Measurements from ENCODE around the gene DENND1B. TPM values are rescaled to one million over a fixed set of nuclear protein-coding genes. Genes with fewer than 3 reads are reported as not detected.

DENND1B gene
- total and polyA plus RNA-seq, 2 donors (not counting 1 experiment from before 2014, with no cell fraction given): 5.5 to 8.4 TPM

DNA sequence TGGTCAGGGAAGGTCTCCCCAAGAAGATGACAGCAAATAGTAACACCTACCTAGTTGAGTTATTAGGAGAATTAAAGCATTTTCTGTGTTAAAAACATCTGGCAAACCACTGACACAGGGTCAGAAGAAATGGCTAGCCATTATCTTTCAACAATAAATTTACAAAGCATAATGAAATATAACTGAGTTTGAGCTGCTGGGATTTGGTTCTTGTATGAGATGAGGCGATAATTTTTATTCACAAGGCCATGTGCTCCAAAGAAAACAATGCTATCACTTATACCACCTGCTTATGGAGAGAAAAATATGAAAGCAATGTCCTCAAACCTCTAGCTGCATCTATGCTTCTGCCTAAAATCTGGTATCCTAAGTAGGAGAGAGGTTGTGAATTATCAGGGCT, 304.9 kb downstream of the DENND1B start:
- no peak overlapping the region for H3K4me2 ChIP-seq (ENCODE audit: extremely low read depth, insufficient read depth, low read length)

DNA sequence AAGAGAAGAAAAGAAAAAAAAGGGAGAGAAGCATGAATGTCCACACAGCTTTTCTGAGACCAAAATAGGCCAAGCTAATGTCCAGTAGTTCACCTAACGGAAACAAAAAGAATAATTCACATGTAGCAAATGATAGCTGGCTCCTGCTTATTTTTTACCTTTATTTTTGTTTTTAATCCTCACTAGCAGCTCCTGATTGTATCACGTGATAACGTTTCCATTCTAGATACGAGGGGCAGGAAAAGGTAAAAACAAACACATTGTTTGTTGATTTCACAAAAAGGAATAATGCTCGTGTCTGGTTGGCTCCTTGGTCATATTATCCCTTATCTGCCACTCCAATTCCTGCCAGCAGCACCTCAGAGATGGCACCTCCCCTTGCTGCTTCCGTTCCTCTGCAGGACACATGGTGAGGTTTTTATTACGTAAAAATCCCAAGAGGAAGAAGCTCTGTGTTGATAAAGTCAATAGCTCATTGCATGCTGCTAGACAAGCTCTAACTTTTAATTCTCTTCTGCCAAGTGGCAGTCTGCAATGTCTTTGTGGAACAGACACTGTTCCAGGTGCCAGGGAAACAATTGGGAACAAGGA, 305.6 kb downstream of the DENND1B start:
- Histone ChIP-seq H4K20me1 (ENCODE audit: control insufficient read depth, extremely low read depth, insufficient read depth, low read length) (no peaks in the 10 kb centered on the region), H3K27me3 (ENCODE audit: control insufficient read depth, insufficient read depth, low read length) (peaks cover 2% of the 10 kb centered on the region), H3K9ac (ENCODE audit: insufficient read depth, low read length) (no peak overlapping the region), H3K27ac (ENCODE audit: insufficient read depth, low read length) (no peak overlapping the region), H2AFZ (ENCODE audit: low read length) (no peak overlapping the region), H3K9me3 (ENCODE audit: control insufficient read depth, insufficient read depth, low read depth, low read length) (no peaks in the 10 kb centered on the region), H3K4me3 (replicated peaks in 1 of 4; ENCODE audit: control extremely low read depth in 1 of 4, insufficient read depth in 1 of 4, low read depth in 3 of 4, low read length in 4 of 4) (no peak overlapping the region), H3K4me1 (ENCODE audit: control insufficient read depth, extremely low read depth, insufficient read depth, low read length) (no peaks in the 10 kb centered on the region), H3K4me2 (ENCODE audit: extremely low read depth, insufficient read depth, low read length) (no peak overlapping the region), H3K36me3 (ENCODE audit: control insufficient read depth, insufficient read depth, low read length) (no peaks in the 10 kb centered on the region), H3K79me2 (ENCODE audit: control insufficient read depth, insufficient read depth, low read length) (no peaks in the 10 kb centered on the region)
- TF ChIP-seq, protein P1, sequence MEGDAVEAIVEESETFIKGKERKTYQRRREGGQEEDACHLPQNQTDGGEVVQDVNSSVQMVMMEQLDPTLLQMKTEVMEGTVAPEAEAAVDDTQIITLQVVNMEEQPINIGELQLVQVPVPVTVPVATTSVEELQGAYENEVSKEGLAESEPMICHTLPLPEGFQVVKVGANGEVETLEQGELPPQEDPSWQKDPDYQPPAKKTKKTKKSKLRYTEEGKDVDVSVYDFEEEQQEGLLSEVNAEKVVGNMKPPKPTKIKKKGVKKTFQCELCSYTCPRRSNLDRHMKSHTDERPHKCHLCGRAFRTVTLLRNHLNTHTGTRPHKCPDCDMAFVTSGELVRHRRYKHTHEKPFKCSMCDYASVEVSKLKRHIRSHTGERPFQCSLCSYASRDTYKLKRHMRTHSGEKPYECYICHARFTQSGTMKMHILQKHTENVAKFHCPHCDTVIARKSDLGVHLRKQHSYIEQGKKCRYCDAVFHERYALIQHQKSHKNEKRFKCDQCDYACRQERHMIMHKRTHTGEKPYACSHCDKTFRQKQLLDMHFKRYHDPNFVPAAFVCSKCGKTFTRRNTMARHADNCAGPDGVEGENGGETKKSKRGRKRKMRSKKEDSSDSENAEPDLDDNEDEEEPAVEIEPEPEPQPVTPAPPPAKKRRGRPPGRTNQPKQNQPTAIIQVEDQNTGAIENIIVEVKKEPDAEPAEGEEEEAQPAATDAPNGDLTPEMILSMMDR (conservative IDR thresholded peaks at IDR 0.05 in 1 of 2, IDR thresholded peaks at IDR 0.05 in 1 of 2; ENCODE audit: low read depth in 1 of 2, low read length in 2 of 2): no peak
- no peak for TF ChIP-seq EZH2 (IDR thresholded peaks at IDR 0.05; ENCODE audit: low read length, missing control alignments)
- no peak for DNase-seq (ENCODE audit: low read depth in 2 of 2)

More for the DNA sequence above, 304.9 kb downstream of the DENND1B start:
- H3K79me2 ChIP-seq (ENCODE audit: control insufficient read depth, insufficient read depth, low read length): no peaks in the 10 kb centered on the region
- H3K9ac ChIP-seq (ENCODE audit: insufficient read depth, low read length): no peak overlapping the region
- no peak overlapping the region for H3K27ac ChIP-seq (ENCODE audit: insufficient read depth, low read length)
- TF ChIP-seq, protein P1 (conservative IDR thresholded peaks at IDR 0.05 in 1 of 2, IDR thresholded peaks at IDR 0.05 in 1 of 2; ENCODE audit: low read depth in 1 of 2, low read length in 2 of 2): no peak
- TF ChIP-seq EZH2 (IDR thresholded peaks at IDR 0.05; ENCODE audit: low read length, missing control alignments): no peak
- peak in 1 of 2 donors; percentile 11 for DNase-seq (ENCODE audit: low read depth in 2 of 2)
- no peaks in the 10 kb centered on the region for H4K20me1 ChIP-seq (ENCODE audit: control insufficient read depth, extremely low read depth, insufficient read depth, low read length)
- H3K9me3 ChIP-seq (ENCODE audit: control insufficient read depth, insufficient read depth, low read depth, low read length): no peaks in the 10 kb centered on the region
- H3K4me1 ChIP-seq (ENCODE audit: control insufficient read depth, extremely low read depth, insufficient read depth, low read length): no peaks in the 10 kb centered on the region
- no peak overlapping the region for H3K4me3 ChIP-seq (replicated peaks in 1 of 4; ENCODE audit: control extremely low read depth in 1 of 4, insufficient read depth in 1 of 4, low read depth in 3 of 4, low read length in 4 of 4)
- peaks cover 2% of the 10 kb centered on the region for H3K27me3 ChIP-seq (ENCODE audit: control insufficient read depth, insufficient read depth, low read length)
- no peaks in the 10 kb centered on the region for H3K36me3 ChIP-seq (ENCODE audit: control insufficient read depth, insufficient read depth, low read length)
- H2AFZ ChIP-seq (ENCODE audit: low read length): no peak overlapping the region

DNA sequence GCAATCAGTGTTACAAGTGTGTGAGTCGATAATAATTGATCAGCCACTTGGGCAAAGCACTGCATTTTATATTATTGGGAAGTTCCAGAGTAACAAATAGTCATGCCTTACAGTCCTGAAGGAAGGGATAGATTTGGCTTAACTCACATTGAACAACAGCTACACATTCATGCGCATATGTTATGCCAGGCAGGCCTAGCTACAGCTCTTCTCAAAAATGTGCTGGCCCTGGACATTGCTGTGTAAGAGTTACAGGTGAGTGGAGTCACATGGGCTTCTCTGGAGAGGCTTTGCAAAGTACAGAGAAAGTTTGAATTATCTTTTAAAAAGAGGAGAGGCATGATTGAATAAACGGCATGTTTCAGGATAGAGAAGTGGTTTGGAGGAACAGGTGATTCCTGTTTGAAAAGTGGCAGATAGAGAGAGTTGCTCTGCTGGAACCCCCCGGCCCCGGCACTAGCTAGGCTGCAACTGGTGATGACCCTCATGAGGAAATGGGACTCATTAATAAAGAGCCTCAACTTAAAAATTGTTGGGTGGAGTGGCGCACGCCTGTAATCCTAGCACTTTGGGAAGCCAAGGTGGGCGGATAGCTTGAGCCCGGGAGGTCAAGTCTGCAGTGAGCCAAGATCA, 306.6 kb downstream of the DENND1B start:
- H3K27ac ChIP-seq (ENCODE audit: insufficient read depth, low read length): no peak overlapping the region

More for the DNA sequence above, 306.6 kb downstream of the DENND1B start:
- H4K20me1 ChIP-seq (ENCODE audit: control insufficient read depth, extremely low read depth, insufficient read depth, low read length): no peaks in the 10 kb centered on the region
- no peak for DNase-seq (ENCODE audit: low read depth in 2 of 2)
- TF ChIP-seq, protein P1 (conservative IDR thresholded peaks at IDR 0.05 in 1 of 2, IDR thresholded peaks at IDR 0.05 in 1 of 2; ENCODE audit: low read depth in 1 of 2, low read length in 2 of 2): no peak
- no peak for TF ChIP-seq EZH2 (IDR thresholded peaks at IDR 0.05; ENCODE audit: low read length, missing control alignments)
- no peak overlapping the region for H3K4me3 ChIP-seq (replicated peaks in 1 of 4; ENCODE audit: control extremely low read depth in 1 of 4, insufficient read depth in 1 of 4, low read depth in 3 of 4, low read length in 4 of 4)
- no peaks in the 10 kb centered on the region for H3K79me2 ChIP-seq (ENCODE audit: control insufficient read depth, insufficient read depth, low read length)
- no peaks in the 10 kb centered on the region for H3K4me1 ChIP-seq (ENCODE audit: control insufficient read depth, extremely low read depth, insufficient read depth, low read length)
- no peaks in the 10 kb centered on the region for H3K9me3 ChIP-seq (ENCODE audit: control insufficient read depth, insufficient read depth, low read depth, low read length)
- no peaks in the 10 kb centered on the region for H3K36me3 ChIP-seq (ENCODE audit: control insufficient read depth, insufficient read depth, low read length)
- H3K27me3 ChIP-seq (ENCODE audit: control insufficient read depth, insufficient read depth, low read length): peaks cover 2% of the 10 kb centered on the region
- no peak overlapping the region for H2AFZ ChIP-seq (ENCODE audit: low read length)
- H3K4me2 ChIP-seq (ENCODE audit: extremely low read depth, insufficient read depth, low read length): no peak overlapping the region
- no peak overlapping the region for H3K9ac ChIP-seq (ENCODE audit: insufficient read depth, low read length)

Data from fibroblast of lung (primary cell).